ENCODE data around the gene AOC1.
"Not testable (repeated sequence)": the region's sequence is repeated elsewhere in the genome, so short reads cannot be mapped to it uniquely, and the experiment has no call there.

The AOC1 gene, protein sequence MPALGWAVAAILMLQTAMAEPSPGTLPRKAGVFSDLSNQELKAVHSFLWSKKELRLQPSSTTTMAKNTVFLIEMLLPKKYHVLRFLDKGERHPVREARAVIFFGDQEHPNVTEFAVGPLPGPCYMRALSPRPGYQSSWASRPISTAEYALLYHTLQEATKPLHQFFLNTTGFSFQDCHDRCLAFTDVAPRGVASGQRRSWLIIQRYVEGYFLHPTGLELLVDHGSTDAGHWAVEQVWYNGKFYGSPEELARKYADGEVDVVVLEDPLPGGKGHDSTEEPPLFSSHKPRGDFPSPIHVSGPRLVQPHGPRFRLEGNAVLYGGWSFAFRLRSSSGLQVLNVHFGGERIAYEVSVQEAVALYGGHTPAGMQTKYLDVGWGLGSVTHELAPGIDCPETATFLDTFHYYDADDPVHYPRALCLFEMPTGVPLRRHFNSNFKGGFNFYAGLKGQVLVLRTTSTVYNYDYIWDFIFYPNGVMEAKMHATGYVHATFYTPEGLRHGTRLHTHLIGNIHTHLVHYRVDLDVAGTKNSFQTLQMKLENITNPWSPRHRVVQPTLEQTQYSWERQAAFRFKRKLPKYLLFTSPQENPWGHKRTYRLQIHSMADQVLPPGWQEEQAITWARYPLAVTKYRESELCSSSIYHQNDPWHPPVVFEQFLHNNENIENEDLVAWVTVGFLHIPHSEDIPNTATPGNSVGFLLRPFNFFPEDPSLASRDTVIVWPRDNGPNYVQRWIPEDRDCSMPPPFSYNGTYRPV

DNA sequence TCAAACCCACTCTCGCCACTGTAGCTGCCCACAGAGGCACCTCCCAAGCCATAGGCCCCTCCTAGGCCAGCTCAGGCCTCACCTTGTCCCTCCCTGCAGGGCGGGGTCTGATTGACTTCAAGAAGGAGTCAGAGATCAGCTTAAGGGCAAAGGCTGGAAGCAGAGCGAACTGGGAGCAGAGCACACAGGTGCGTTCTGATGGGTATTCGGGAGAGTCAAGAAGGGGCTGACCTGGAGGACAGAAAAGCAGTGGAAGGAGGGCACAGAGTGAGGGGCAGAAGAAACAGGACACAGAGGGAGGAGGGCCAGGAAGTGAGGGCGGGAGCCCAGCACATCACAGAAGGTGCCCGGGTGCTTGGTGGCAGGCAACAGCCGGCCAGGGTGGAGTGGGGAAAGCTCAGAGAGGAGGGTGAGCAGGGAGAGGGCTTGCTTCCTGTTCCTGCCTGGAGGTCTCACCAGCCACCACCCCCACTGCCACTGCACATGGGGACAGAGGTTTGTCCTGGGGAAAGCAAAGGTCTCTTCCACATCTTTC is at the start of gene AOC1:
AOC1 (plus strand) TSS at position 147 of the 535 bp plus-strand sequence. CDS start 3,954 bp downstream, outside the sequence.
- no peak for DNase-seq (ENCODE audit: extremely low read depth, low read depth)
- TF ChIP-seq, protein P1, sequence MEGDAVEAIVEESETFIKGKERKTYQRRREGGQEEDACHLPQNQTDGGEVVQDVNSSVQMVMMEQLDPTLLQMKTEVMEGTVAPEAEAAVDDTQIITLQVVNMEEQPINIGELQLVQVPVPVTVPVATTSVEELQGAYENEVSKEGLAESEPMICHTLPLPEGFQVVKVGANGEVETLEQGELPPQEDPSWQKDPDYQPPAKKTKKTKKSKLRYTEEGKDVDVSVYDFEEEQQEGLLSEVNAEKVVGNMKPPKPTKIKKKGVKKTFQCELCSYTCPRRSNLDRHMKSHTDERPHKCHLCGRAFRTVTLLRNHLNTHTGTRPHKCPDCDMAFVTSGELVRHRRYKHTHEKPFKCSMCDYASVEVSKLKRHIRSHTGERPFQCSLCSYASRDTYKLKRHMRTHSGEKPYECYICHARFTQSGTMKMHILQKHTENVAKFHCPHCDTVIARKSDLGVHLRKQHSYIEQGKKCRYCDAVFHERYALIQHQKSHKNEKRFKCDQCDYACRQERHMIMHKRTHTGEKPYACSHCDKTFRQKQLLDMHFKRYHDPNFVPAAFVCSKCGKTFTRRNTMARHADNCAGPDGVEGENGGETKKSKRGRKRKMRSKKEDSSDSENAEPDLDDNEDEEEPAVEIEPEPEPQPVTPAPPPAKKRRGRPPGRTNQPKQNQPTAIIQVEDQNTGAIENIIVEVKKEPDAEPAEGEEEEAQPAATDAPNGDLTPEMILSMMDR (IDR thresholded peaks at IDR 0.05; ENCODE audit: low read depth, low read length), result no peak

DNA sequence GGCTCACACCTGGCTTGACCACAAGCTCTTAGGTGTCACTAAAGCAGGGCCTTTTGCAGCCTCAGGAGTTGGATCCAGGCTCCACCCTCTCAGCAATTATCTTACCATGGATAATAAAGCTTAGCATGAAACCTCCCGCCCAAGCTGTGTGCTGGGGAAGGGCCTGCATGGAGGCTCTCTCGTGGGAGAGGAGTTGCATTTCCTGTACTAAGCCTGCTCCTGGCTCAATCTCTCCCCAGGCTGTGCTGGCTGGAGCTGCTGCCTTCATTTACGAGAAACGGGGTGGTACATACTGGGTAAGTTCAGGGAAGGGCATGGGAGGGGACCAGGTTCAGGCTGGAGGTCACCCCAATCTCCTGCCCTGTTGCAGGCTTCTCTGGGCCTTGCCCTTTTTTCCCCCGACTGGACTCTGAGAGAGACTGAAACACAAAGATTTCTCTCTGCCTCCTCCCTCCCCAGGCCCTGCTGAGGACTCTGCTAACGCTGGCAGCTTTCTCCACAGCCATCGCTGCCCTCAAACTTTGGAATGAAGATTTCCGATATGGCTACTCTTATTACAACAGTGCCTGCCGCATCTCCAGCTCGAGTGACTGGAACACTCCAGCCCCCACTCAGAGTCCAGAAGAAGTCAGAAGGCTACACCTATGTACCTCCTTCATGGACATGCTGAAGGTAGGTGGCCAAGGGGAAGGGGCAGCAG is 49.0 kb upstream of the AOC1 start:
- TF ChIP-seq, protein P1 (IDR thresholded peaks at IDR 0.05; ENCODE audit: low read depth, low read length), result no peak
- DNase-seq (ENCODE audit: extremely low read depth, low read depth), result no peak

DNA sequence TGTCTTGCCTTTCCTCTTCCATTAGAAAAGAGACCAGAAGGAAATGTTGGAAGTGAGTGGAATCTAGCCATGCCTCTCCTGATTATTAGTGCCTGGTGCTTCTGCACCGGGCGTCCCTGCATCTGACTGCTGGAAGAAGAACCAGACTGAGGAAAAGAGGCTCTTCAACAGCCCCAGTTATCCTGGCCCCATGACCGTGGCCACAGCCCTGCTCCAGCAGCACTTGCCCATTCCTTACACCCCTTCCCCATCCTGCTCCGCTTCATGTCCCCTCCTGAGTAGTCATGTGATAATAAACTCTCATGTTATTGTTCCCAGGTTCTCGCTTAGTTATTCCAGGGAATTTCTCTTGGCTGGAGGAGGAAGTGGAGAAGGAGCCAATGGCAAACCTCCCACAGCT is 47.5 kb upstream of the AOC1 start:
- TF ChIP-seq, protein P1 (IDR thresholded peaks at IDR 0.05; ENCODE audit: low read depth, low read length), result no peak
- DNase-seq (ENCODE audit: extremely low read depth, low read depth), result no peak

DNA sequence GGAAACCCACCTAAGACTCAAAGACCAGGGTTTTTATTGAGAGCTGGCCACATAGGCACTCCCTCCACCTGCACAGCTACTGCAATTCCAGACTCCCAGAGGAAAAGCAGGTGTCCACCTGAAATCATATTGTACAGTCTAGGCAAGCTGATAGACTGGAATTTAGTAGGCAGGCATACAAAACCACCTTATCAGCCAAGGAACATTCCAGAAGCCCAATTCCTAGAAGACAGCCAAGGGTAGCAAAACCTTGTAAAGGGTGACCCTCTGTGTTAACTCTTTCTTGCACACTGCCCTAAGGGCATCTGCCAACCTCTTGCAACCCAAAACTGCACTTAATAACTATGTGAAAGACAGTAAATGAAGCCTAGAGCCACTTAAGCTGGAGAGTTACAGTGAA is 46.5 kb upstream of the AOC1 start:
- TF ChIP-seq, protein P1 (IDR thresholded peaks at IDR 0.05; ENCODE audit: low read depth, low read length), result no peak
- DNase-seq (ENCODE audit: extremely low read depth, low read depth), result no peak

DNA sequence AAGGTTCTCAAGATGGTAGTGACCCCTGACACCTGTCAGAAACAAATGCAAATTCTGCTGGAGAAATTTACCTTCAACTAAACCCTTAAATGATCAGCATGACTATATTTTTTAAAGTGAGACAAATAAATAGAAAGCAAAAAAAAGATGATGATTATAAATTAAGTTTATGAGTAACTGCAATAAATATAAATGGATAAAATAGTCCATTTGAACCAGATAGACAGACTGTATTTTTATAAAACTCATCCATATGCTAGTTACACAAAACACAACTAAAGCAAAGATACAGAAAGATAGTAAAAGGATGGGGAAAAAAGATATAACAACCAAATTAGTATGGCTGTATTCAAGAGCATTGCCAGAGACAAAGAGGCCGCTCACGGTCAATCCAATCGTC is 45.9 kb upstream of the AOC1 start:
- TF ChIP-seq, protein P1 (IDR thresholded peaks at IDR 0.05; ENCODE audit: low read depth, low read length), result no peak
- no peak for DNase-seq (ENCODE audit: extremely low read depth, low read depth)

DNA sequence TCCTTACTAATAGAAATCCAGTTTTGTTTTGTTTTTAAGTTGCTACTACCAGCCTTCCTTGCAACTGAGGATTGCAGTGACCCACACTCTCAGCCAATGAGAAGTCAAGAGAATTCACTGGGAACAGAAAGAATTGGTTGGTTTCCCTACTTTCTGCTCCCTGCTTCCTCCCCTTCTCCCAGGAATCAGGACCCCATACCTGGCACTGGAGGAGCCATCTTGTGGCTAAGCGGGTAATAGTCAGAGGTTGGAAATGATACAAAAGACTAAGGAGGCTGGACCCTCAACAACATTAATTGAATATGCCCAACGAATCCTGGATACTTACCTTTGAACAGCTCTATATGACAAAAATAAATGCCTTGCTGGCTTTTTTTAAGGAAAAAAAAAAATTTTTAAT is 45.5 kb upstream of the AOC1 start:
- TF ChIP-seq, protein P1 (IDR thresholded peaks at IDR 0.05; ENCODE audit: low read depth, low read length), result no peak

DNA sequence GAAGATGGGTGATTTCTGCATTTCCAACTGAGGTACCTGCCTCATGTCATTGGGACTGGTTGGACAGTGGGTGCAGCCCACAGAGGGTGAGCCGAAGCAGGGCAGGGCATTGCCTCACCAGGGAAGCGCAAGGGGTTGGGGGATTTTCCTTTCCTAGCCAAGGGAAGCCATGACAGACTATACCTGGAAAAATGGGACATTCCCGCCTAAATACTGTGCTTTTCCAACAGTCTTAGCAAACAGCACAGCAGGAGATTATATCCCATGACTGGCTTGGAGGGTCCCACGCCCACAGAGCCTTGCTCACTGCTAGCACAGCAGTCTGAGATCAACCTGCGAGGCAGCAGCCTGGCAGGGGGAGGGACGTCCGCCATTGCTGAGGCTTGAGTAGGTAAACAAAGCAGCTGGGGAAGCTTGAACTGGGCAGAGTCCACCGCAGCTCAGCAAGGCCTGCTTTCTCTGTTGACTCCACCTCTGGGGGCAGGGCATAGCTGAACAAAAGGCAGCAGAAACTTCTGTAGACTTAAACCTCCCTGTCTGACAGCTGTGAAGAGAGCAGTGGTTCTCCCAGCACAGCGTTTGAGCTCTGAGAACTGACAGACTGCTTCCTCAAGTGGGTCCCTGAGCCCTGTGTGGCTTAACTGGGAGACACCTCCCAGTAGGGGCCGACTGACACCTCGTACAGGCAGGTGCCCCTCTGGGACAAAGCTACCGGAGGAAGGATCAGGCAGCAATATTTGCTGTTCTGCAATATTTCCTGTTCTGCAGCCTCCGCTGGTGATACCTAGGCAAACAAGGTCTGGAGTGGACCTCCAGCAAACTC is 44.5 kb upstream of the AOC1 start:
- DNase-seq (ENCODE audit: extremely low read depth, low read depth), result not testable (repeated sequence)

More for the DNA sequence above, 45.5 kb upstream of the AOC1 start:
- no peak for DNase-seq (ENCODE audit: extremely low read depth, low read depth)
